GM23248 (cell line): ENCODE results near the gene ARHGEF3. TPM values are rescaled to one million over a fixed set of nuclear protein-coding genes. Genes with fewer than 3 reads are reported as not detected.
"Not testable (repeated sequence)": the region's sequence is repeated elsewhere in the genome, so short reads cannot be mapped to it uniquely, and the experiment has no call there.

ENCODE experiments used
- DNase-seq: peaks from one replicate; pipeline ENCODE4 v3.0.0-alpha.2; 2015
- H2AFZ ChIP-seq: fragments of 200-600 bp; sonication (generic); 2 replicates; pipeline ENCODE4 v1.6.1; 2016; ENCODE audit warnings: antibody characterized with exemption
- H3F3A ChIP-seq: fragments of 200-600 bp; sonication (generic); 2 replicates; pipeline ENCODE4 v1.6.1; 2016; ENCODE audit warnings: mild to moderate bottlenecking, antibody characterized with exemption, mixed run types; ENCODE audit not compliant: insufficient read depth
- H3K27ac ChIP-seq: fragments of 200-600 bp; sonication (generic); 2 replicates; pipeline ENCODE4 v1.5.1; 2016; ENCODE audit warnings: mild to moderate bottlenecking
- H3K27me3 ChIP-seq: fragments of 200-600 bp; sonication (generic); replicated peaks from 2 replicates; pipeline ENCODE4 v1.6.1; 2016; ENCODE audit warnings: mild to moderate bottlenecking; ENCODE audit not compliant: insufficient read depth
- H3K36me3 ChIP-seq: fragments of 200-600 bp; sonication (generic); 2 replicates; pipeline ENCODE4 v1.6.1; 2016; ENCODE audit warnings: low read depth, mild to moderate bottlenecking
- H3K4me1 ChIP-seq: fragments of 200-600 bp; sonication (generic); 2 replicates; pipeline ENCODE4 v1.6.1; 2016; ENCODE audit warnings: mild to moderate bottlenecking; ENCODE audit not compliant: insufficient read depth
- H3K4me2 ChIP-seq: fragments of 200-600 bp; sonication (generic); one replicate; pipeline ENCODE4 v1.6.1; 2016; ENCODE audit warnings: mild to moderate bottlenecking; ENCODE audit not compliant: unreplicated experiment
- H3K4me3 ChIP-seq: fragments of 200-600 bp; sonication (generic); 2 replicates; pipeline ENCODE4 v1.5.1; 2016; ENCODE audit warnings: mild to moderate bottlenecking
- H3K79me2 ChIP-seq: fragments of 200-600 bp; sonication (generic); 2 replicates; pipeline ENCODE4 v1.6.1; 2016; ENCODE audit warnings: mild to moderate bottlenecking; ENCODE audit not compliant: insufficient read depth
- H3K9ac ChIP-seq: fragments of 200-600 bp; sonication (generic); 2 replicates; pipeline ENCODE4 v1.6.1; 2016; ENCODE audit warnings: mild to moderate bottlenecking
- H3K9me2 ChIP-seq: fragments of 200-600 bp; sonication (generic); 2 replicates; pipeline ENCODE4 v1.6.1; 2016; ENCODE audit warnings: mixed run types, mild to moderate bottlenecking, moderate library complexity; ENCODE audit not compliant: insufficient read depth
- H3K9me3 ChIP-seq: fragments of 200-600 bp; sonication (generic); one replicate; pipeline ENCODE4 v1.6.1; 2017; ENCODE audit warnings: low read depth
- H4K20me1 ChIP-seq: fragments of 200-600 bp; sonication (generic); 2 replicates; pipeline ENCODE4 v1.6.0; 2016; ENCODE audit not compliant: insufficient read depth
- EZH2 ChIP-seq: fragments of 200-600 bp; sonication (generic); IDR thresholded peaks from 2 replicates; pipeline ENCODE4 v1.6.1; 2018; ENCODE audit warnings: antibody characterized with exemption, mild to moderate bottlenecking; ENCODE audit not compliant: insufficient read depth, poor library complexity, severe bottlenecking
- EZH2phosphoT487 ChIP-seq: fragments of 200-600 bp; sonication (generic); IDR thresholded peaks from 2 replicates; pipeline ENCODE4 v1.6.1; 2018; ENCODE audit warnings: antibody characterized with exemption, moderate library complexity, mild to moderate bottlenecking, low read depth; ENCODE audit not compliant: insufficient read depth
- WGBS, 2 experiments: methylation state at CpG; one replicate each; pipeline ENCODE4 v1.1.6; 2015 to 2017; ENCODE audit warnings: low lambda C conversion rate in 2 of 2, low coverage in 1 of 2; ENCODE audit errors: missing lambda C conversion rate in 2 of 2; 5-methylcytosine and 5-hydroxymethylcytosine counted together
- in situ Hi-C: fragments of 300-500 bp; cut with MboI; formaldehyde crosslinking; loops from 2 replicates; pipeline ENCODE4 v1.15.0; 2020
- polyA plus RNA-seq: library from polyadenylated mRNA; unstranded; fragments of >200 nt; fragmentation: Nextera tagmentation; extraction: Ambion mirVana; gene quantifications from 2 replicates; pipeline ENCODE4 v1.2.1, GENCODE V29; 2016
- total RNA-seq: library from RNA; depleted of rRNA; stranded (reverse); fragments of >200 nt; shearing (Covaris generic); gene quantifications from 2 replicates; pipeline ENCODE4 v1.2.3, GENCODE V29; 2014

ARHGEF3 gene
- total and polyA plus RNA-seq, 2 experiments from 2014 or later: 1.1 to 3.0 TPM

DNA sequence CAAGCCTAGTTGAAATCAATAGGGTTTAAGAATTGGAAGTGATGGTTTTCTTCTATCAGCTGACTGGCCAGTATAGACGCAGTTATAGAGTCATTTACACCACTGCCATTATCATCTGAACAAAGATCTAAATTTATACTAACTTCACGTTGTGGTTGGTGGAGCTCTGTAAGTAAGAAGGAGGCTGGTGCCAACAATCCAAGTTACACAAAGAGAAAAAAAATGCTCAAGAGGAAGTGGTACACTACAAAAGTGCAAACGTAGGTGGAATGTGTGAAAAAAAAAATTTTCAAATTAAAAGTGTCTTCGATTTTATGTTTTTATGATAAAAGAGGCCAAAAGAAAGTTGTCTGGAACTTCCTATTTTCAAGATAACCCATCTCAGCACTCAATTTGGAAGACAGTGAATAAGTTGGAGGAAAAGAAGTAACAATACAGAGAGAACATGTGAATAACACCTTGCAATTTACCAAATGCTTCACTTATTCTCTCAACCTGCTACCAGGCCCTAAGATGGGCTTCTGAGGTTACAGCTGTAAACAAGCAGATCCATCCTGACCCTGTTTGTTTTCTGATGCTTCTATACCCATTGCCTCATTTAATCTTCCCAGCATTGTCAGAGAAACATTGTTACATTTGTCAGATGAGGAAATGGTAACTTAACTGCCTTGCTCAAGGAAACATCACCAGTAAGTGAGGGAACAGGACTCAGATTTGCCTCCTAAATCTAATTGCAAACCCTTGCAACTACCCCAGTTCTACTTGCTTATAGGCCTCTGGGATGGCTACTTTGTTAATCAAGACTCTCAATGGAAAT, 106.7 kb downstream of the ARHGEF3 start:
- H2AFZ ChIP-seq: no peak overlapping the region
- TF ChIP-seq EZH2phosphoT487: no peak
- TF ChIP-seq EZH2: no peak
- in situ Hi-C loops: no loop called here
- peaks cover 5% of the 10 kb centered on the region; the same call in 1 of the 2 replicates for H3K4me1 ChIP-seq
- H3K4me3 ChIP-seq: no peak overlapping the region
- no peak overlapping the region for H3K4me2 ChIP-seq
- H3F3A ChIP-seq: no peaks in the 10 kb centered on the region
- H3K9me3 ChIP-seq: no peaks in the 10 kb centered on the region
- WGBS, 2 experiments: 37 to 54% methylated on average over 4 of the region's 4 CpGs
- no peaks in the 10 kb centered on the region for H3K27me3 ChIP-seq
- H3K9me2 ChIP-seq: no peaks in the 10 kb centered on the region
- DNase-seq: no peak
- H3K9ac ChIP-seq: no peak overlapping the region
- H3K27ac ChIP-seq: no peak overlapping the region
- no peaks in the 10 kb centered on the region for H3K79me2 ChIP-seq
- no peaks in the 10 kb centered on the region for H3K36me3 ChIP-seq
- no peaks in the 10 kb centered on the region for H4K20me1 ChIP-seq

DNA sequence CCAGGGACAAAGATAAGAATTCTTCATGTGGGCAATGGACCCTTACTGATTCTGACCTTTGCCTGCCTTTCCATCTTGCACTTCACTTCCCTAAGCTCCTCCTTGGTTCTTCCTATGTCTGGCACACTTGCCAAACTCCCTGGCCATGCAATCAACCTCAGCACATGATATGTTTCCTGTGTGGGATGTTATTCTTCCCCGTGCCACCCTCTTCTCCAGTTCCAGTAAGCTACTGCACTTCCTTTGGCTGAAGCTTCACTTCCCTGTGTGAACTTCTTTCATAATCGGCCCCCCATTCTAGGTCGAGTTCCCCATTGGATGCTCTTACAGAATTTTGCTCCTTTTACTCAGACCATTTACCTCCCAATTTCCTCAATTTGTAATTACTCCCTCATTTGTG, 108.0 kb downstream of the ARHGEF3 start:
- in situ Hi-C loops: no loop called here

GRCh38 chr3:56692520-56693433, 109.0 kb downstream of the ARHGEF3 start:
- WGBS, 2 experiments: 79 to 81% methylated on average over 15 of the region's 15 CpGs
- H3K9me2 ChIP-seq, H3K27me3 ChIP-seq, H3F3A ChIP-seq, H3K4me3 ChIP-seq, in situ Hi-C loops, DNase-seq, H3K27ac ChIP-seq, H3K4me1 ChIP-seq, H3K79me2 ChIP-seq, H3K4me2 ChIP-seq, H2AFZ ChIP-seq, H3K9ac ChIP-seq, H4K20me1 ChIP-seq, H3K9me3 ChIP-seq, H3K36me3 ChIP-seq: not testable (repeated sequence)

More for the DNA sequence above, 108.0 kb downstream of the ARHGEF3 start:
- Histone ChIP-seq H3K4me1 (peaks cover 5% of the 10 kb centered on the region; the same call in 1 of the 2 replicates), H3K79me2 (no peaks in the 10 kb centered on the region), H3K27me3 (no peaks in the 10 kb centered on the region), H3K9me2 (no peaks in the 10 kb centered on the region), H3K9me3 (no peaks in the 10 kb centered on the region), H3K4me3 (no peak overlapping the region), H3K36me3 (no peaks in the 10 kb centered on the region), H4K20me1 (no peaks in the 10 kb centered on the region), H3K4me2 (no peak overlapping the region), H3K27ac (no peak overlapping the region), H3K9ac (no peak overlapping the region), H3F3A (no peaks in the 10 kb centered on the region), H2AFZ (no peak overlapping the region)
- 79 to 83% methylated on average over 3 of the region's 3 CpGs for WGBS, 2 experiments
- DNase-seq: no peak
- TF ChIP-seq EZH2phosphoT487: no peak
- TF ChIP-seq EZH2: no peak

GRCh38 chr3:56692001-56692365, 109.8 kb downstream of the ARHGEF3 start:
- H3K4me3 ChIP-seq, H3K36me3 ChIP-seq, H3K79me2 ChIP-seq, H4K20me1 ChIP-seq, H3K9ac ChIP-seq, H3K9me3 ChIP-seq, H2AFZ ChIP-seq, H3K27ac ChIP-seq, DNase-seq, H3K4me1 ChIP-seq, H3K27me3 ChIP-seq, H3F3A ChIP-seq, H3K9me2 ChIP-seq, H3K4me2 ChIP-seq, in situ Hi-C loops: not testable (repeated sequence)
- WGBS, 2 experiments: 95 to 98% methylated on average over 10 to 21 of the region's 21 CpGs
